Stomach (tissue), 4 donors: ENCODE data around the gene WDR4.

ENCODE experiments used
- CTCF ChIP-seq, 7 experiments: fragments of 450-650 bp in 4 of 7; fragments of 200-600 bp in 3 of 7; sonication (generic) in 3 of 7; IDR thresholded peaks; one replicate each; pipeline ENCODE4 v1.5.1; 2016 to 2019; ENCODE audit warnings: antibody characterized with exemption in 7 of 7, control low read depth in 2 of 7, mild to moderate bottlenecking in 1 of 7
- POLR2A ChIP-seq, 4 donors: fragments of 450-650 bp; IDR thresholded peaks; one replicate each; pipeline ENCODE4 v1.6.1; 2016; ENCODE audit warnings: antibody characterized with exemption in 4 of 4, control low read depth in 2 of 4, mild to moderate bottlenecking in 1 of 4, moderate library complexity in 1 of 4
- POLR2AphosphoS5 ChIP-seq, 3 donors: sonication (generic); formaldehyde crosslinking; IDR thresholded peaks; one replicate each; pipeline ENCODE4 v1.6.1; 2016; ENCODE audit warnings: antibody characterized with exemption in 3 of 3

GRCh38 chr21:42835611-42836401, 43.5 kb downstream of the WDR4 start:
- TF ChIP-seq CTCF (IDR thresholded peaks at IDR 0.05) = no peak
- TF ChIP-seq POLR2AphosphoS5 (IDR thresholded peaks at IDR 0.05) = no peak
- no peak for TF ChIP-seq POLR2A (IDR thresholded peaks at IDR 0.05)
